H1 (cell line): ENCODE results near the gene ISY1. TPM values are rescaled to one million over a fixed set of nuclear protein-coding genes. Genes with fewer than 3 reads are reported as not detected.

ENCODE experiments used
- CHD1 ChIP-seq: IDR thresholded peaks from 2 replicates; pipeline ENCODE4 v1.6.1; 2012; ENCODE audit warnings: low read depth, low read length, improper control_type of control experiment
- MAX ChIP-seq: IDR thresholded peaks from 2 replicates; pipeline ENCODE4 v1.6.1; 2012; ENCODE audit warnings: inconsistent platforms
- RFX5 ChIP-seq: IDR thresholded peaks from 2 replicates; pipeline ENCODE4 v1.6.1; 2011; ENCODE audit warnings: low read depth, low read length, improper control_type of control experiment, borderline replicate concordance
- RNF2 ChIP-seq: fragments of 200-900, 300-1000 bp; sonication (generic); IDR thresholded peaks from 2 replicates; pipeline ENCODE4 v1.7.1; 2016; ENCODE audit warnings: borderline replicate concordance, low read depth, mild to moderate bottlenecking, antibody characterized with exemption, low read length; ENCODE audit not compliant: poor library complexity, severe bottlenecking; ENCODE audit errors: missing control alignments
- TCF12 ChIP-seq: IDR thresholded peaks from 2 replicates; pipeline ENCODE4 v1.6.1; 2011; ENCODE audit warnings: low read depth, mild to moderate bottlenecking, low read length
- ZNF274 ChIP-seq: IDR thresholded peaks from 2 replicates; pipeline ENCODE4 v1.7.0; 2012; ENCODE audit warnings: low read length, borderline replicate concordance; ENCODE audit errors: extremely low read depth
- polyA plus RNA-seq, 7 experiments: library from polyadenylated mRNA; depleted of rRNA in 3 of 7; stranded (reverse) in 5 of 7; unstranded in 2 of 7; fragments of >200 nt in 5 of 7; fragments of 200-250 nt in 2 of 7; gene quantifications; 1 replicate in 5 of 7; 2 replicates in 1 of 7; 4 replicates in 1 of 7; pipeline versions ENCODE4 v1.2.1 to v1.2.3, GENCODE V29; 2011 to 2013; ENCODE audit warnings: missing spikeins in 2 of 7, mixed read lengths in 2 of 7
- total RNA-seq: library from RNA; stranded (reverse); fragmentation: NEBNext Ultra II Directional; extraction: Animal tissue kit (Norgen Biotek cat#: 25700); gene quantifications from 2 replicates; pipeline ENCODE4 v1.2.1, GENCODE V29; 2021
- TF ChIP-seq, protein P1 (sequence below): IDR thresholded peaks from 2 replicates; pipeline ENCODE4 v1.6.1; 2012; ENCODE audit warnings: low read length, inconsistent platforms

The ISY1 gene
- total and polyA plus RNA-seq, 2 of the 8 experiments (the other 6 are each of a cell fraction or from before 2014, with no cell fraction given), result 16.6 to 38.7 TPM

DNA sequence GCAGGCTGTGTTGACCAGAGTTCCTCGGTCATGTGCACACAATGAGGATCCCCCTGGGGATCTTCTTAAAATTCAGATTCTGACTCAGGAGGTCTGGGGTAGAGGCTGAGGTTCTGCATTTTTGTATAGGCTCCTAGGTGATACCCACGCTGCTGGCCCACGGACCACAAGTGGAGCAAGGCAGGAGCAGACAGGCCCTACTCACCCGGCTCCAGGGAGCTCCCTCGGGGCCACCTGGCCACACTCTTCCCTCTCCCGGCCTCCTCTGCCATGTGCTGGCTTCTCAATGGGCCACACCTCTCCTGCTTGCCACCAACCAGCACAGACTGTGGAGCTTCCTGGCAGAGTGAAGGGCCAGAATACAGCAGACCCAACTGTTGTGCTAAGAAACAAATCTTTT lies 76.4 kb downstream of the ISY1 start (continued):
- TF ChIP-seq, protein P1, sequence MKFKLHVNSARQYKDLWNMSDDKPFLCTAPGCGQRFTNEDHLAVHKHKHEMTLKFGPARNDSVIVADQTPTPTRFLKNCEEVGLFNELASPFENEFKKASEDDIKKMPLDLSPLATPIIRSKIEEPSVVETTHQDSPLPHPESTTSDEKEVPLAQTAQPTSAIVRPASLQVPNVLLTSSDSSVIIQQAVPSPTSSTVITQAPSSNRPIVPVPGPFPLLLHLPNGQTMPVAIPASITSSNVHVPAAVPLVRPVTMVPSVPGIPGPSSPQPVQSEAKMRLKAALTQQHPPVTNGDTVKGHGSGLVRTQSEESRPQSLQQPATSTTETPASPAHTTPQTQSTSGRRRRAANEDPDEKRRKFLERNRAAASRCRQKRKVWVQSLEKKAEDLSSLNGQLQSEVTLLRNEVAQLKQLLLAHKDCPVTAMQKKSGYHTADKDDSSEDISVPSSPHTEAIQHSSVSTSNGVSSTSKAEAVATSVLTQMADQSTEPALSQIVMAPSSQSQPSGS, result no peak
- TF ChIP-seq CHD1 (no peak), RNF2 (no peak), MAX (no peak), TCF12 (no peak), RFX5 (no peak), ZNF274 (no peak)
